ENCODE data around the gene NLGN1. TPM values are rescaled to one million over a fixed set of nuclear protein-coding genes. Genes with fewer than 3 reads are reported as not detected.

Gene NLGN1
- total and polyA plus RNA-seq, 4 experiments from 2014 or later, result not detected

- Mint-ChIP-seq H3K4me3 (no peak overlapping the region), H3K27ac (no peak overlapping the region), H3K36me3 (no peaks in the 10 kb centered on the region), H3K9me3 (peaks cover 2 to 10% (median 7%) of the 10 kb centered on the region in 8 donors), H3K4me1 (no peaks in the 10 kb centered on the region), H3K27me3 (no peaks in the 10 kb centered on the region)
- Histone ChIP-seq H3K4me3 (ENCODE audit: low read length in 2 of 2) (no peak overlapping the region), H3K36me3 (ENCODE audit: insufficient read depth, low read length) (no peaks in the 10 kb centered on the region), H3K27ac (ENCODE audit: low read depth, low read length) (no peak overlapping the region), H3K4me1 (ENCODE audit: insufficient read depth, low read length) (no peaks in the 10 kb centered on the region), H3K27me3 (ENCODE audit: insufficient read depth, low read length) (no peaks in the 10 kb centered on the region), H3K9me3 (ENCODE audit: control insufficient read depth in 1 of 2, low read length in 2 of 2) (no peaks in the 10 kb centered on the region)
- intact Hi-C loops (cut with micrococcal nuclease), result no loop called here
- no peak for DNase-seq
- CTCF ChIA-PET (ENCODE audit: partially characterized antibody), result no interaction called here
- POLR2A ChIA-PET (ENCODE audit: partially characterized antibody), result no interaction called here
Observed at GRCh38 chr3:174331095-174331800, 933.7 kb downstream of the NLGN1 start.

- CTCF ChIA-PET (ENCODE audit: partially characterized antibody), result no interaction called here
- no peak overlapping the region for H3K4me3 Mint-ChIP-seq
Observed at GRCh38 chr3:174332391-174332790, 934.8 kb downstream of the NLGN1 start.

GRCh38 chr3:174333640-174334039 lies 936.1 kb downstream of the NLGN1 start:
- Mint-ChIP-seq H3K4me3 (no peak overlapping the region), H3K27ac (no peak overlapping the region), H3K9me3 (peaks cover 3 to 15% (median 9%) of the 10 kb centered on the region in 8 donors), H3K4me1 (no peaks in the 10 kb centered on the region), H3K36me3 (no peaks in the 10 kb centered on the region), H3K27me3 (no peaks in the 10 kb centered on the region)
- no peaks in the 10 kb centered on the region for H3K27me3 ChIP-seq (ENCODE audit: insufficient read depth, low read length)
- H3K9me3 ChIP-seq (ENCODE audit: control insufficient read depth in 1 of 2, low read length in 2 of 2), result no peaks in the 10 kb centered on the region
- intact Hi-C loops (cut with micrococcal nuclease), result no loop called here
- ChIA-PET POLR2A (ENCODE audit: partially characterized antibody) (no interaction called here), CTCF (ENCODE audit: partially characterized antibody) (no interaction called here)
- H3K4me3 ChIP-seq (ENCODE audit: low read length in 2 of 2), result no peak overlapping the region
- H3K36me3 ChIP-seq (ENCODE audit: insufficient read depth, low read length), result no peaks in the 10 kb centered on the region
- no peak overlapping the region for H3K27ac ChIP-seq (ENCODE audit: low read depth, low read length)
- no peak for DNase-seq
- H3K4me1 ChIP-seq (ENCODE audit: insufficient read depth, low read length), result no peaks in the 10 kb centered on the region

More at GRCh38 chr3:174332391-174332790, 934.8 kb downstream of the NLGN1 start:
- intact Hi-C loops (cut with micrococcal nuclease), result no loop called here
- Histone ChIP-seq H3K4me1 (ENCODE audit: insufficient read depth, low read length) (no peaks in the 10 kb centered on the region), H3K27me3 (ENCODE audit: insufficient read depth, low read length) (no peaks in the 10 kb centered on the region), H3K4me3 (ENCODE audit: low read length in 2 of 2) (no peak overlapping the region), H3K27ac (ENCODE audit: low read depth, low read length) (no peak overlapping the region), H3K36me3 (ENCODE audit: insufficient read depth, low read length) (no peaks in the 10 kb centered on the region), H3K9me3 (ENCODE audit: control insufficient read depth in 1 of 2, low read length in 2 of 2) (no peaks in the 10 kb centered on the region)
- Mint-ChIP-seq H3K27me3 (no peaks in the 10 kb centered on the region), H3K36me3 (no peaks in the 10 kb centered on the region), H3K4me1 (no peaks in the 10 kb centered on the region), H3K9me3 (peaks cover 3 to 11% (median 8%) of the 10 kb centered on the region in 8 donors), H3K27ac (no peak overlapping the region)
- no peak for DNase-seq
- POLR2A ChIA-PET (ENCODE audit: partially characterized antibody), result no interaction called here

- ChIA-PET CTCF (ENCODE audit: partially characterized antibody) (no interaction called here), POLR2A (ENCODE audit: partially characterized antibody) (no interaction called here)
- Mint-ChIP-seq H3K36me3 (no peaks in the 10 kb centered on the region), H3K9me3 (peaks cover 3 to 12% (median 7%) of the 10 kb centered on the region in 8 donors), H3K4me1 (no peaks in the 10 kb centered on the region), H3K27me3 (no peaks in the 10 kb centered on the region), H3K27ac (no peak overlapping the region), H3K4me3 (no peak overlapping the region)
- Histone ChIP-seq H3K27me3 (ENCODE audit: insufficient read depth, low read length) (no peaks in the 10 kb centered on the region), H3K36me3 (ENCODE audit: insufficient read depth, low read length) (no peaks in the 10 kb centered on the region), H3K4me1 (ENCODE audit: insufficient read depth, low read length) (no peaks in the 10 kb centered on the region), H3K4me3 (ENCODE audit: low read length in 2 of 2) (no peak overlapping the region), H3K27ac (ENCODE audit: low read depth, low read length) (no peak overlapping the region), H3K9me3 (ENCODE audit: control insufficient read depth in 1 of 2, low read length in 2 of 2) (no peaks in the 10 kb centered on the region)
- intact Hi-C loops (cut with micrococcal nuclease), result no loop called here
- DNase-seq, result no peak
Observed at GRCh38 chr3:174334111-174334510, 936.6 kb downstream of the NLGN1 start.

- CTCF ChIA-PET (ENCODE audit: partially characterized antibody), result no interaction called here
- no peaks in the 10 kb centered on the region for H3K4me1 ChIP-seq (ENCODE audit: insufficient read depth, low read length)
- H3K27me3 Mint-ChIP-seq, result no peaks in the 10 kb centered on the region
- intact Hi-C loops (cut with micrococcal nuclease), result no loop called here
- H3K27ac Mint-ChIP-seq, result no peak overlapping the region
- no peak overlapping the region for H3K4me3 Mint-ChIP-seq
- no peak for DNase-seq
- H3K9me3 ChIP-seq (ENCODE audit: control insufficient read depth in 1 of 2, low read length in 2 of 2), result no peaks in the 10 kb centered on the region
- H3K4me3 ChIP-seq (ENCODE audit: low read length in 2 of 2), result no peak overlapping the region
- H3K27ac ChIP-seq (ENCODE audit: low read depth, low read length), result no peak overlapping the region
- H3K36me3 ChIP-seq (ENCODE audit: insufficient read depth, low read length), result no peaks in the 10 kb centered on the region
- peaks cover 3 to 10% (median 7%) of the 10 kb centered on the region in 8 donors for H3K9me3 Mint-ChIP-seq
- POLR2A ChIA-PET (ENCODE audit: partially characterized antibody), result no interaction called here
- H3K36me3 Mint-ChIP-seq, result no peaks in the 10 kb centered on the region
- no peaks in the 10 kb centered on the region for H3K27me3 ChIP-seq (ENCODE audit: insufficient read depth, low read length)
- no peaks in the 10 kb centered on the region for H3K4me1 Mint-ChIP-seq
Observed at GRCh38 chr3:174335324-174335723, 937.8 kb downstream of the NLGN1 start.

- Mint-ChIP-seq H3K36me3 (no peaks in the 10 kb centered on the region), H3K4me1 (no peaks in the 10 kb centered on the region), H3K9me3 (peaks cover 1 to 10% (median 5%) of the 10 kb centered on the region in 8 donors), H3K27ac (no peak overlapping the region), H3K27me3 (no peaks in the 10 kb centered on the region), H3K4me3 (no peak overlapping the region)
- no peak overlapping the region for H3K4me3 ChIP-seq (ENCODE audit: low read length in 2 of 2)
- no peaks in the 10 kb centered on the region for H3K27me3 ChIP-seq (ENCODE audit: insufficient read depth, low read length)
- H3K9me3 ChIP-seq (ENCODE audit: control insufficient read depth in 1 of 2, low read length in 2 of 2), result no peaks in the 10 kb centered on the region
- no peaks in the 10 kb centered on the region for H3K4me1 ChIP-seq (ENCODE audit: insufficient read depth, low read length)
- ChIA-PET CTCF (ENCODE audit: partially characterized antibody) (no interaction called here), POLR2A (ENCODE audit: partially characterized antibody) (no interaction called here)
- DNase-seq, result no peak
- no peaks in the 10 kb centered on the region for H3K36me3 ChIP-seq (ENCODE audit: insufficient read depth, low read length)
- intact Hi-C loops (cut with micrococcal nuclease), result no loop called here
- H3K27ac ChIP-seq (ENCODE audit: low read depth, low read length), result no peak overlapping the region
Observed at GRCh38 chr3:174335910-174336309, 938.4 kb downstream of the NLGN1 start.
